HG02642 (cell line): ENCODE results near the gene INSIG1.

Experiments used
- ATAC-seq: cut with Tn5 transposase; IDR thresholded peaks from one replicate; pipeline ENCODE4 v1.9.1; 2021; ENCODE audit warnings: mild to moderate bottlenecking; ENCODE audit not compliant: unreplicated experiment, poor library complexity

INSIG1 gene

GRCh38 chr7:155283565-155284194 lies 14.0 kb upstream of the INSIG1 start:
- peak; percentile 89 for ATAC-seq

- ATAC-seq, result no peak
These were observed 13.0 kb upstream of the INSIG1 start for GRCh38 chr7:155284496-155285274.

- ATAC-seq, result no peak
These were observed 12.3 kb upstream of the INSIG1 start for GRCh38 chr7:155285423-155285822.

GRCh38 chr7:155285833-155286232 lies 11.8 kb upstream of the INSIG1 start:
- no peak for ATAC-seq

GRCh38 chr7:155286686-155287085 lies 11.0 kb upstream of the INSIG1 start:
- no peak for ATAC-seq

GRCh38 chr7:155287284-155287935 lies 10.3 kb upstream of the INSIG1 start:
- no peak for ATAC-seq

GRCh38 chr7:155288055-155288454 lies 9.6 kb upstream of the INSIG1 start:
- no peak for ATAC-seq

- no peak for ATAC-seq
These were observed 8.6 kb upstream of the INSIG1 start for GRCh38 chr7:155289107-155289506.

GRCh38 chr7:155289949-155290501 lies 7.7 kb upstream of the INSIG1 start:
- no peak for ATAC-seq

GRCh38 chr7:155291045-155291530 lies 6.6 kb upstream of the INSIG1 start:
- no peak for ATAC-seq

GRCh38 chr7:155291729-155292128 lies 5.9 kb upstream of the INSIG1 start:
- no peak for ATAC-seq

- no peak for ATAC-seq
These were observed 4.9 kb upstream of the INSIG1 start for GRCh38 chr7:155292680-155293226.

GRCh38 chr7:155293721-155294510 lies 3.8 kb upstream of the INSIG1 start:
- ATAC-seq, result no peak

- ATAC-seq, result no peak
These were observed 3.2 kb upstream of the INSIG1 start for GRCh38 chr7:155294511-155294778.

GRCh38 chr7:155295511-155295910 lies 2.2 kb upstream of the INSIG1 start:
- ATAC-seq, result no peak

- no peak for ATAC-seq
These were observed 1.5 kb upstream of the INSIG1 start for GRCh38 chr7:155296006-155296787.

GRCh38 chr7:155296788-155297516 lies 726 bp upstream of the INSIG1 start:
- peak; percentile 33 for ATAC-seq

- no peak for ATAC-seq
These were observed 683 bp downstream of the INSIG1 start for GRCh38 chr7:155298288-155298833.
